Inflammatory macrophage treated with lipopolysaccharide for 4 hours (primary cell): ENCODE measurements around the gene UQCC2.
A peak's percentile ranks its signal among the peaks of the same experiment; 100 is the strongest.

ENCODE experiments used
- DNase-seq: peaks from one replicate; pipeline ENCODE4 v3.0.0-alpha.2; 2020

UQCC2 gene

DNA sequence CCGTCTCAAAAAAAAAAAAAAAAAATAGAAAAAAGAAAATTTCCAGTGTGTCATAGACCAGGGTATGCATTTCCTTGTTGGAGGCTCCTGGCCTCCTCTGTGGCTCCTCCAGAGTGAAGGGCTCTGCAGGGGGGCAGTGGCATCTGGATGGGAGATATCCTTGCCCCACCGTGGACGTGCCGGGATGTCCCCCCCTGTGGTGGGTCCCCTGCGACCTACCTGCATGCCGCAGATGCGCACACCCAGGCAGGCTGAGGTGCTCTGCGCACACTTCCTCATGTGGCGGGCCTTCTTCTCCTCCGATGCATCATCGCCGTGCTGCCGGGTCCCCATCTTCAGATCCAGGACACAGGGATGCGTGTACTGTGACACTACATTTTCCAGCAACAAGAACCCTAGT, 13.7 kb upstream of the UQCC2 start:
- DNase-seq: no peak

- DNase-seq: no peak
These were observed 12.9 kb upstream of the UQCC2 start for GRCh38 chr6:33724102-33725023.

DNA sequence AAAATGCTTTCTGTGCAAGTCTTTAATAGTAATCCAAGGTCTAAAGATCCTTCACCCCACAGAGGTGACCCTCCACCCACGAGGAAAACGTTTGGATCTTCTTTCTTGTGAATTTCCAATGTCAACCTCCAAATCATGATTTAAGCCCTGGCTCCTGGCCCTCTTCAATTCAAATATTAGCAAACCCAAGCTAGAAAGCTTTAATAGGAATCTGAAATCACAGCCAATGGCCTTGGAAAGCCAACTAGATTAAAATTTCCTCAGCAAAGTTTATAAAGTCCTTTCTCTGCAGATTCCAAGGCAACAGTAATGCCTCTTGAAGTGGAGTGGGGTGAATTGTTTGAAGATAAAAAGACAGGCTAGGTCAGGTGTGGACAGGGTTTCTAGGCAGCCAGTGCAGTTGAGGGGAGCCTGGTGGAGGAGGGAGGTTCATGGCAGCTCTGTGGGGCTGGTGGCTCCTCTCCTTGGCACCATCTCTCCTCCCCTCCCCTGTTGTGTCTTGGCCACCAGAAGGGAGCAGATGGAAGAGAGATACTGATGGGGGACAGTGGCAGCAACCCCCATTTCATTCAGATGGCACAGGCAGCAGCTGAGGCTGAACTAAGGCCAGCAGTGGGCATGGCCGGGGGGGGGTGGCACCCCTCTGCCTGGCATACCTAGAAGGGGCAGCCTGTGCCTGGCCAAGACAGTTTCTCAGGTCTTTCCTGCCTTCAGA, 12.0 kb upstream of the UQCC2 start:
- no peak for DNase-seq

- no peak for DNase-seq
These were observed 10.7 kb upstream of the UQCC2 start for GRCh38 chr6:33722103-33722623.

DNA sequence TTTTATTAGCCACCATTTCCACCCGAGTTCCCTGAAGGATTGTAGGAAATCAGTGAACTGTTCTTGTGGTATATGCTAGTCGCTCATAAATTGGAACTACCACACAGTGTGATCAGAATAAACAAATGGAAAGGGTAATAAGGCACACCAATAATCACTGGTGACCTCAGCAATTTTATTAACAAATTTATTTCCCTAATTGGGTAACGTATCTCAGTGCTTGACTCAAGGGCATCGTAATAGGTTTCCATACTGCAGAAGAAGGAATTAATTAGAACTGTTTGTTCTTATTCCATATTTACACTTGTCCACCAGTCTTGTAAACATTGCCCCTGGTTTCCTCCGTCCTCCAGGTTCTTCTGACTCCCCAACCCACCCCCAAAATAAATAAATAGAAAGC, 10.0 kb upstream of the UQCC2 start:
- no peak for DNase-seq

DNA sequence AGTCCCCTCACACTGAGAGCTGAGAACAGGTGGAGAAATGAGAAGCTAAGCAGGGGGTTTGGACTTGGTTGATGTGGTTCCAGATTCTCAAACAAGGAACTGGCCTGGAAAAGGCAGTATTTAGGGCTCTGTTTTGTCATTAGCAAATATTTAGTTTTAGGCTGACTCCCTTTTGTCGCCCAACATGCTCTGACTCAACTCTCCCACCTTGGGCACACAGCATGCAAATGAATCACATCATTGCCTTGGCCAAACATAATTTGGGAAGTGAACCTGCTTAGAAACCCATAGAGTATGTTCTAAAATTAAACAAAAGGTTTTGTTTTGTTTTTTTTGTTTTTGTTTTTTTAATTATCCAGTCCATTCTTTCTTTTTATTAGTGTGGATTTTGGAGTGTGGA, 9.5 kb upstream of the UQCC2 start:
- peak; percentile 29 for DNase-seq

- DNase-seq: no peak
These were observed 8.0 kb upstream of the UQCC2 start for GRCh38 chr6:33719326-33719987.

DNA sequence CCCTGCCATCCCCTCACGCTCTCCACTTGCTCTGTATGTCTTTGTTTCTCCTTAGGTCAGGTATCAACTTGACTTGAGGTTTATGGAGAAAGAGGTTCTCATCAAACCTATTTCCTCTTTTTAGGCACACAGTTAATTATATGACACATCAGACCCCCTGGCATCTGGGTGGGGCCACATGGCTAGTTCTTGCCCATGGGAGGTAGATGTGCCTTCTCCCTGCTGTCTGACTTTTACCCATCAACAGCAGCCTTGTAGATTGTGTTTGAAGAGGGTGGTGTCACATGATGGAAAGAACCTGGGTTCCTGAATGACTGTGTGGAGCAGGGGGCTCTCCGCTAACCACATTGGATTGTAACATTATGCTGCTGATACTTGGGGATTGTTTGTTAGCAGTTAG, 7.2 kb upstream of the UQCC2 start:
- no peak for DNase-seq

DNA sequence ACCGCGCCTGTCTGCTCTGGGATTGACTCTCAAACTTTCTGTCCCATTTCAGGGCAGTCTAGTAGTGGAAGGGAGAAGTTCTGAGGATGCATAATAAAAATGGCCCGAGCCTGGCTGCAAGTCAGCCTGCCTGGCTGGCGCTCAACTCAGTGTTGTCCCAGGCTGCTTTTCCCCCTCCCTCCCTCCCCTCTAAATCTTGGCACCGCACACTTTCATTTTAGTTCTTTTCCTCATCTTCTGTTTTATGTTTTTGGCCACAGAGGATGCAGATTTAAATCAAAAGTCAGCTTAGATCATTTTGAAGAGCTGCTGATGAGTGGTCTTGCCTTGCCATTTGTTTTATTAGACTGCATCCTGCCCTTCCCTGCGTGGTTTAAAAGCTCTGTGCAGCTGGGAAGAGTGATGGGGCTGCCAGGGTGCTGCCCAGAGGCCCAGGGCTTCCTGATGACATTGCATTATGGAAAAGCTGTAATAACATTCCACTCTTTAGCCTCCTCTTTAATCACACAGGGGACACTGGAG, 6.5 kb upstream of the UQCC2 start:
- DNase-seq: no peak

DNA sequence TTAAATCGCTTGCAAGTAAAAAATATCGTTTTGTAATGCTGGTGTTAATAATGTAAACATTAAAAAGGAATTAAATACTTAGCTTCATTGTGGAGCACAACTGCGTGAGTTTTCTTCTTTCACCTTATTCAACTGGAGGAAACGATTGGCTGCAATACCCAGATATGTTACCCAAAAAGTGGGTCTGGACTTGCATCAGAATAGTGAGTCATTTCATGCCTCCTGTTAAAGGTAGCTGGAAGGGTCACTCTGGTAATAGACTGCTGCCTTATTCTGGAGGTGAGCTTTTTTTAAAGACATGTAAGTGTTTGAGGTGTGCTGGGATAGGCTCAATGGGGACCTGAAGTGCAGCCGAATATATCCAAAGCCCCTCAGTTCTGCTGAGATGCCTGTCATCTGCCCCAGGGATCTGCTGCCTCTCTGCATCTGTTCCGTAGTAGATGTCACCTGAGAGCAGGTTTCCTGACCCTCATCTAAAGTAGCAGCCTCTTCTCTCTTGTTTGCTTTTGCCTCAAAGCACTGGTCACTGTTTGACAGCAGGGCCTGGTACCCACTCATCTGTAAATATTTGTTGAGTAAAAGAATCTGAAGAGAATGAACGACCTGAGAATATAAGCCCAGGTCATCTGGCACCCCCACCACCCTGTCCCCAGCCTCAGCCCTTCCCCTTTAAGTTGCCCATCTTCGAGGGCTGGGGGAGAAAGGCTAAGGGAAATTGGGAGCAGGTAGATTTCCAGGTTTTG, 5.6 kb upstream of the UQCC2 start:
- no peak for DNase-seq

DNA sequence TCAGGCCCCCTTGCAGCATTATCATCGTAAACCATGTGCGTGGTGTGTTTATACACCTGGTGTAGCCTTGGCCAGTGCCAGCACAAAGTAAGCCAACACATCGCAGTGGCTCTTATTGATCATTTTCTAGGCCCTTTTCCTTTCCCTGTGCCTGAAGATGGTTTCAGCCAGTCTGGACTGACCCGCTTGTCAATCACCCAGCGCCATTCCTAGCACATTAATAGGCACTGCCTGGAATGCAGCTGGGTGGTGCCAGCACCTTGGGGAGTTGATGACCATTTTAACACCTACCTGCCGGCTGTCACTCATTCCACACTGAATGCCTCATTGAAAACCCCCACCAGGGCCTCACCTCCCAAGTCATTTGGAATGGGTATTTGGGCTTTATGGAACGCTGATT, 4.9 kb upstream of the UQCC2 start:
- DNase-seq: no peak

DNA sequence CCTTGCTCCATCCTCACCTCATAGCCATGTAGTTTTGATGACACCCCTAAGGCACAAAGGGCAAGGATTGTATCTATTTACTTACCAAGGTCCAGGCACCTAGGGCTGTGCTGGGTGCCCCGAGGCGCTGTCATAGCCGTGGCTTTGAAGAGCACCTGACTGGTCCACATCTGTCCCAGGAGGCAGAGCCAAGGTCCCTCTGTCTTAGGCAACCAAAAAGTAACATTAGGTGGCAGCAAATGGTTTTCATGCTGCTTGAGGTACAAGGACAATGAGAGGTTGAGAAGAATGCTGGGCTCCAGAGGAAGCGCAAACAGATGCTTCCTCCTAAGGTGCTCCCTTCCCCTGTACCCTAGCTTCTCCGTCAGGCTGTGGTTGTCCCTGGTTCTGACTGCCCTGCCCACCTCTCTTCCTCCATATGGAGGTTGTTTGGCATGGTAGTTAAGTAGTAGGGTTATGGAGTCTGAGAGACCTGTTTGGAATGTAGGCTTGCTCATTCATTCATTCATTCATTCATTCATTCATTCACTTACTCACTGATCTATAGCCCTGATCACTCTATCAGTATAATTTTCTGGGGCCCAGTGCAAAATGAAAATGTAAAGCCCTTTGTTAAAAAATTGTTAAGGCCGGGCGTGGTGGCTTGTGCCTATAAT, 3.0 kb upstream of the UQCC2 start:
- no peak for DNase-seq

- no peak for DNase-seq
These were observed 2.3 kb upstream of the UQCC2 start for GRCh38 chr6:33713786-33714185.

DNA sequence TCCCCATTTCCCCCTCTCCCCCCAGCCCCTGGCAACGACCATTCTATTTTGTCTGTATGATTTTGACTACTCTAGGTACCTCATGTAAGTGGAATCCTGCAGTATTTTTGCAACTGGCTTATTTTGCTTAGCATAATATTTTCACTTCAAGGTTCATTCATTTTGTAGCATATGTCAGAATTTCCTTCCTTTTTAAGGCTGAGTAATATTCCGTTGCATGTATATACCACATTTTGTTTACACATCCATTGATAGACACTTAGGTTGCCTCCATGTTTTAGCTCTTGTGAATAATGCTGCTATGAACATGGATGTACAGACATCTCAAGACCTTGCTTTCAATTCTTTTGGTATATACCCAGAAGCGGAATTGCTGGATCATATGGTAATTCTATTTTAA, 1.4 kb upstream of the UQCC2 start:
- no peak for DNase-seq

DNA sequence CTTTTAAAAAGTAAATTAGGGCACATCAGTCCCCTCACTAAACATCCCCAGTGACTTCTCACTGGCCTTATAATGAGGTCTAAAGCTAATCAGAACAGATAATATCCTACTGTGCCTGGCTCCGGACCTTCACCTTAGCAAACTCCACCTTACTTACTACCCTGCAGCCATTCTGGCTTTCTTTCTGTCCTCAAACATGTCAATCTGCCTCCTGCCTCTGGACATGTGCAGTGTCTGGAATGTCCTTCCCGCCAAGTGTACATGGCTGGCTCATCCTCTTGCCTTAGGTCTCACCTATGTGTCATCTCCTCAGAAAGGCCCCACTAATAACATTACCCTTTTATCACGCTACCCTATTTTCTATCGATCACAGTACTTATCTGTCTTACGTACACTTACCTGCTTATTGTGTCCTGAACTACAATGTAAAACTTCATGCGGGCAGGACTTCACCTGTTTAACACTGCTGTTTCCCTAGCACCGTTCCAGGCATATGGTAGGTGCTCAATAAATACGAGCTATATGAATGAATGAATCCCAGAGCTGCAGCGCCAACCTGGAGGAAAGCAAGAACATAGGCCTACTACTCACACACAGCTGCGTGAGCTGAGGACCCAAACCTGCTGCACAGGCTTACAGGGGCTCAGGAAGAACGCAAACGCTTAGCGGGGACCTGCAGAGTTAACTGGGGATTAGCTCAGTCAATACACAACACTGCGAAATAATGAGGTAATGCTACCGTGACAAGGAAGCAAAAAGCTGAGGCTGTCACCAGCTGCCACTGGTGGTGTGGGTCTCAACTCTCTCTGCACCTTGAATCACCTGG, 991 bp downstream of the UQCC2 start:
- DNase-seq: no peak

DNA sequence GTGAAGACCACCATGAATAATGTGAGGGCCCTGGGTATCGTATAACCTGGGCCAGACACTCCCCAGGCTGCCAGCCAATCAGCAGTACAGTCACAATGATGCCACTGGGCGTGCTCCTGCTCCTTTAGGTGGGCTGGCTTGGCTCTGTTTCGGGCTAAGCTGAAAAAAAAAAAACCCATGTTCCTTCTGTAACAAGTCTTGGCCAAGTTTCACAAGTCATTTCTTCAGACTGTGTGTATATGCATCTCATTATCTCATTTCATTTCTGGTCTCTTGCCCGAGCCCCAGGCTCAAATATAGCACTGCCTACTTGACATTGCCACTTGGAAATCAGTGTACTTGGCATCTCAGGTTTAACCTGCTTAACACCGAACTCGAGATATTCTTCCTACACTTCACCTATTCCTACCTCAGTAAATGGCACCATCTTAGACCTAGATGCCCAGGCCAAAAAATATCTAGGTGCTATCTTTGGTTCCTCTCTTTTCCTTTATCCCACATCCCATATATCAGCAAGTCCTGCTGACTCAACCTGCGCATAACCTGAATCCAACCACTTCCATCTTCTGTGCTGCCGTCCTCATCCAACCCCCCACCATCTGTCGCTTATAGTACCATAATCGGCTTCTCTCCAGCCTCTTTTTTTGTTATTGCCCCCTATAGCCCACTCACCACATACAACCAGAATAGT, 1.8 kb downstream of the UQCC2 start:
- no peak for DNase-seq

DNA sequence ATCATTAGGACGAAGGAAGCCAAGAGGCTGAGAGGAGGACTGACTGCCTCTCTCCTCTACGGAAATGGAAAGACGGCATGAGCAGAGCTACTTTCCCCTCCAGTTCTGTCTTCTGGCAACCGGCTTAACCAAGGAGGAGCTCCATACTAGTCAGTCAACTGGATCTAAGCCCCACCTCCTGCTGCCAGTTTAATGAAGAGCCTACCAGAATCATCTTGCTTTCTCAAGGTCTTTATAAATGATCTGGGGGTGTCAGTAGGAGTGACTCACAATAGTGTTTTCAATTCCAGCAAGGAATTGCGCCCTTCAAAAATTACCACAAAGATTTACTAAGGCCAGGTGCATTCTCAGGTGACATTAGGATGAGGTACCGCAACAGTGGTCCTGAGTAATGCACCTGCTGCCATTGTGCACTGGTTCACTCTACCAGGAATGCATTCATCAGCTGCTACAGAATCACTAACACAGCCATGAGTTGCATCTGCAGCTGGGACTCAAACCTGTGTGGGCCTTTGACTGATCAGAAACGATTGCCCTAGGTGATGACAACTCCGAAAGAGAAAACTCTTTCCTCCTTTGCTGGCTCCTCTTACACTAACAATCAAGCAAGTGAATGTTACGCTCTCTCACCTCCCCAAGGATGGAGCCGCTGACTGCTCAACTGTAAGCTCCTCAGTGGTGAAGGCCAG, 2.8 kb downstream of the UQCC2 start:
- no peak for DNase-seq

DNA sequence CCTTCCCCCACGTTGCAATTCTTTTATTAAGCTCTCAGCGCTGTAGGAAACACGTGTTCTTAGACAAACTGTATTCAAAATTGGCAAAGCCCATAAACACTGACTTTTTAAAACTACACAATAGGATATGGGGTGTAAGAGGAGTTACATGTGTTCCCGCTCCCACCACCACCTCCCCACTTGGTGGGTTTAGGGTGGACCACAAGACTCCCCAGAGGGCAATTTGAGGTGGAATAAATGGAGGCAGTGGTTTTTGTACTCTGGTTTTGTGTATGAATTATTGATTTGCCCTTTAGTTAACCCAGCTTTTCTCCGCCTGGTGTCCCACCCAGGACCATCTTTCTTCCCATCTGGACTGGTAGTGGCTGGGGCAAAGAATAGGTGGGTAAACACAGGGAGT, 3.7 kb downstream of the UQCC2 start:
- no peak for DNase-seq

DNA sequence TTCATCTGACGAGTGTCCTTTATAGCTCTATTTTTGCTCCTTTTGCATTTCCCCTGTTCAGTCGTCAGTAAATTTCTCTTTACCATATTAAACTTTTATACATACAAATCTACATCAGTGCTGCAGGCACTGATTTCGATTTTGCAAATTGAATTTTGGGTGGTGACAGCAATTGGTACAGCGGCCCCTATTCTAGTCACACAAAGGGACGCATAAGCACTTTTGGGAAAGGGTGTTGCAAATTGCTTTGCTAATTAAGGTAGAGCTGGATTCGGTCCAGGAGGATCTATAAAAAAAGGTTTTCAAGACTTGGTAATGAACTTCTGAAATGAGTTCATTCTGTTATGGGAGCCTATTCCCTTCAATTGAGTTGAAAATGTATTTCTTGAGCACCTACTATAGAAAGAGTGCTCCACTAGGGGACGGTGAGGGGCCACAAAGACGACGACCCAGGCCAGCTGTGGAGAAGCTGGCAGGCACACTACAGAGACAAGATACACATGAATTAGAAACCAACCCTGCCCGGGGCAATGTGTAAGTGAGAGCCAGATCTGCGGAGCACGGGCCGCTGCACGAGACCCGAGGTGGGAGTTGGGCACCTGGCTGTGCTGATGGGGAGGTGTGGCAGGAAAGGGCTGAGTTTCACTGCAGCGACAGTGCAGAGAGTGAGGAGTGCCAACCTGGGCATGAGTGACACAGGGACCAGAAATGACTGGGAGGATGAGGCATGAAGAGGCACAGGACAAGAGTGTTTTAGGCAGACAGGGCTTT, 5.4 kb downstream of the UQCC2 start:
- DNase-seq: no peak
